ENCODE measurements around the gene RGS6. TPM values are rescaled to one million over a fixed set of nuclear protein-coding genes. Genes with fewer than 3 reads are reported as not detected.

The RGS6 gene
- total and polyA plus RNA-seq, 4 donors: 0.06 to 5.3 (median 0.17) TPM; not detected in 1

DNA sequence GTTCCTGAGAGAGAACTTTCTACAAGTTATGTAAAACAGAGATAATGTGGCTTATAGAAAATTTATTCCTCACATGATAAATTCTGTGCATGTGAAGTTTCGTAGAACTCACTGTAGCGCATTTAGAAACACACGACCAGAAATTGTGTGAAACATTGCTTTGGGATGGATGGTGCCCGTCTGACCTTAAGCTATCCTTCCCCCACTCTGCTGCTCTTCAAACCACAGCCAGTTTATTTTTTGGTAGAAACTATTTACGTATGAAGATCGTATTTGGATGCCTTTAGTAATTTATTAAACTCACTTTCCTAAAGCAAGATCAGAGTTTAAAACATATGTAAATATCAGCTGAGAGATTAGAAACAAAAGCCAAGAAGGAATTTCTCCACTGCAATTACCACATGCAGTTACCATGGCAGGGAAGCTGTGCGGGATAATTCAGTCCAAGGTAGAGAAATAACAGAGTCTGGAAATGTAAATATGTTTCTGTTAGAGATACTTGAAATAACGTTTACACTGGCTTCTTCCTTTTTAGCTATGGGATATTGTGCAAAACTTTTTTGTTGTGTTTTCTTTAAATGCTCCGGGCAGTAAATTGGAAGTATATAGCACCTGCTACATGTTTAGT is 382.7 kb downstream of the RGS6 start (continued):
- TF ChIP-seq, protein P1, sequence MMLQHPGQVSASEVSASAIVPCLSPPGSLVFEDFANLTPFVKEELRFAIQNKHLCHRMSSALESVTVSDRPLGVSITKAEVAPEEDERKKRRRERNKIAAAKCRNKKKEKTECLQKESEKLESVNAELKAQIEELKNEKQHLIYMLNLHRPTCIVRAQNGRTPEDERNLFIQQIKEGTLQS (IDR thresholded peaks at IDR 0.05): no peak
- TF ChIP-seq SP1 (IDR thresholded peaks at IDR 0.05): no peak
- no peak for TF ChIP-seq FOXA1 (IDR thresholded peaks at IDR 0.05)

DNA sequence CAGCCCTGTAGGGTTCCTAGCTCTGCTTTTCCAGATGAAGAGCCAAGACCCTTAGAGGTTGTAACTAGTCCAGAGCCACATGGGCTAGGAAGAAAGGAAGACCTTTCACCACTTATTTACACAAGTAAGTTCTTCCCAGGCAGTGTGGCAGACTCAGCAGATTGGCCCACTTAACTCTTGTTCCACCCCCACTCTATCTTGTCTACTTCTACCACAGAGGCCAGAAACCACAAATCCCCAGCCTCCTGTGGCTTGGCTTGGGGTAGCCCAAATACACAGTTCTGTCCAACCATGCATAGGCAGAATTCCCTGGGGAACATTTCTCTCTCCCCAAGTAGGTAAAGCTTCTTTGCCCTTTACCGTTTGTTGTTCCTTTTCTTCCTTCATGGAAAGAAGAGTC is 383.5 kb downstream of the RGS6 start:
- Histone ChIP-seq H3K27ac (ENCODE audit: low read depth in 1 of 2, low read length in 2 of 2) (no peak overlapping the region), H3K9me3 (ENCODE audit: control insufficient read depth in 4 of 4, low read length in 3 of 4) (peaks cover 0 to 3% (median 0%) of the 10 kb centered on the region in 4 donors), H3K4me3 (ENCODE audit: low read depth in 1 of 3, low read length in 3 of 3) (no peak overlapping the region), H3K4me1 (ENCODE audit: control insufficient read depth in 4 of 4, insufficient read depth in 4 of 4, low read length in 3 of 4) (no peaks in the 10 kb centered on the region), H3K36me3 (ENCODE audit: control insufficient read depth in 4 of 4, insufficient read depth in 3 of 4, low read depth in 1 of 4, low read length in 3 of 4) (no peaks in the 10 kb centered on the region), H3K9ac (ENCODE audit: low read depth in 1 of 2, low read length in 2 of 2) (no peak overlapping the region), H3K27me3 (ENCODE audit: control insufficient read depth in 4 of 4, insufficient read depth in 4 of 4, low read length in 3 of 4) (peaks cover 0 to 3% (median 0%) of the 10 kb centered on the region in 4 donors)
- WGBS: 88% methylated on average over 1 of the region's 1 CpG
- no peak for TF ChIP-seq RAD21 (IDR thresholded peaks at IDR 0.05)
- TF ChIP-seq FOXA2 (IDR thresholded peaks at IDR 0.05): no peak
- no peak for TF ChIP-seq SP1 (IDR thresholded peaks at IDR 0.05)
- TF ChIP-seq NR2F2 (IDR thresholded peaks at IDR 0.05): no peak
- TF ChIP-seq, protein P2, sequence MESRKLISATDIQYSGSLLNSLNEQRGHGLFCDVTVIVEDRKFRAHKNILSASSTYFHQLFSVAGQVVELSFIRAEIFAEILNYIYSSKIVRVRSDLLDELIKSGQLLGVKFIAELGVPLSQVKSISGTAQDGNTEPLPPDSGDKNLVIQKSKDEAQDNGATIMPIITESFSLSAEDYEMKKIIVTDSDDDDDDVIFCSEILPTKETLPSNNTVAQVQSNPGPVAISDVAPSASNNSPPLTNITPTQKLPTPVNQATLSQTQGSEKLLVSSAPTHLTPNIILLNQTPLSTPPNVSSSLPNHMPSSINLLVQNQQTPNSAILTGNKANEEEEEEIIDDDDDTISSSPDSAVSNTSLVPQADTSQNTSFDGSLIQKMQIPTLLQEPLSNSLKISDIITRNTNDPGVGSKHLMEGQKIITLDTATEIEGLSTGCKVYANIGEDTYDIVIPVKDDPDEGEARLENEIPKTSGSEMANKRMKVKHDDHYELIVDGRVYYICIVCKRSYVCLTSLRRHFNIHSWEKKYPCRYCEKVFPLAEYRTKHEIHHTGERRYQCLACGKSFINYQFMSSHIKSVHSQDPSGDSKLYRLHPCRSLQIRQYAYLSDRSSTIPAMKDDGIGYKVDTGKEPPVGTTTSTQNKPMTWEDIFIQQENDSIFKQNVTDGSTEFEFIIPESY (IDR thresholded peaks at IDR 0.05): no peak
- no peak for TF ChIP-seq HNF4A (conservative IDR thresholded peaks at IDR 0.05)
- TF ChIP-seq FOXA1 (IDR thresholded peaks at IDR 0.05): no peak
- TF ChIP-seq, protein P3, sequence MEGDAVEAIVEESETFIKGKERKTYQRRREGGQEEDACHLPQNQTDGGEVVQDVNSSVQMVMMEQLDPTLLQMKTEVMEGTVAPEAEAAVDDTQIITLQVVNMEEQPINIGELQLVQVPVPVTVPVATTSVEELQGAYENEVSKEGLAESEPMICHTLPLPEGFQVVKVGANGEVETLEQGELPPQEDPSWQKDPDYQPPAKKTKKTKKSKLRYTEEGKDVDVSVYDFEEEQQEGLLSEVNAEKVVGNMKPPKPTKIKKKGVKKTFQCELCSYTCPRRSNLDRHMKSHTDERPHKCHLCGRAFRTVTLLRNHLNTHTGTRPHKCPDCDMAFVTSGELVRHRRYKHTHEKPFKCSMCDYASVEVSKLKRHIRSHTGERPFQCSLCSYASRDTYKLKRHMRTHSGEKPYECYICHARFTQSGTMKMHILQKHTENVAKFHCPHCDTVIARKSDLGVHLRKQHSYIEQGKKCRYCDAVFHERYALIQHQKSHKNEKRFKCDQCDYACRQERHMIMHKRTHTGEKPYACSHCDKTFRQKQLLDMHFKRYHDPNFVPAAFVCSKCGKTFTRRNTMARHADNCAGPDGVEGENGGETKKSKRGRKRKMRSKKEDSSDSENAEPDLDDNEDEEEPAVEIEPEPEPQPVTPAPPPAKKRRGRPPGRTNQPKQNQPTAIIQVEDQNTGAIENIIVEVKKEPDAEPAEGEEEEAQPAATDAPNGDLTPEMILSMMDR (IDR thresholded peaks at IDR 0.05; ENCODE audit: low read depth, low read length, missing input control): no peak
- no peak for TF ChIP-seq HNF4G (IDR thresholded peaks at IDR 0.05)
- TF ChIP-seq, protein P4, sequence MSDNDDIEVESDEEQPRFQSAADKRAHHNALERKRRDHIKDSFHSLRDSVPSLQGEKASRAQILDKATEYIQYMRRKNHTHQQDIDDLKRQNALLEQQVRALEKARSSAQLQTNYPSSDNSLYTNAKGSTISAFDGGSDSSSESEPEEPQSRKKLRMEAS (IDR thresholded peaks at IDR 0.05): no peak
- TF ChIP-seq GABPA (IDR thresholded peaks at IDR 0.05 in 1 of 2, conservative IDR thresholded peaks at IDR 0.05 in 1 of 2): no peak
- DNase-seq (ENCODE audit: low spot score): no peak

DNA sequence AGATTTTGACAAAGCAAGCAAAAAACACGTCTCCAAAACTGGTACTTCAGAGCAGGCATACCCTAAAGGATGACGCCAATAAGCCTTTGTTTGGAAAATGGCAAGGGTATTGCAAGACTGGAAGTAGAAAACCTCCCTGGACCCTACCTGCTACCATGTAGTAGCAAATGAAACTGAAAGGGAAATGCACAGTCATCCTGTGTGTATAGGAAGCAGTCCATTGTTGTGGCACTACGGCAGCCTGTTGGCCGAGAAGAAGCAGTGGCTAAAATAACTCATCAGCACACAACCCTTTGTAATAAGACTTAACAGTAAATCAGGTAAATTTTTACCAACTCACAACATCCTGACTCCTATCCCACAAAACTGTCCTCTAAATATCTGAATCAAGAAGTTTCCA is 386.4 kb downstream of the RGS6 start:
- TF ChIP-seq SP1 (IDR thresholded peaks at IDR 0.05) (no peak), YY1 (IDR thresholded peaks at IDR 0.05) (no peak), FOXA1 (IDR thresholded peaks at IDR 0.05) (no peak), GABPA (IDR thresholded peaks at IDR 0.05 in 1 of 2, conservative IDR thresholded peaks at IDR 0.05 in 1 of 2) (no peak), HNF4A (conservative IDR thresholded peaks at IDR 0.05) (no peak), RAD21 (IDR thresholded peaks at IDR 0.05) (no peak), HNF4G (IDR thresholded peaks at IDR 0.05) (no peak), FOXA2 (IDR thresholded peaks at IDR 0.05) (no peak), EGR1 (IDR thresholded peaks at IDR 0.05; ENCODE audit: low read depth in 2 of 2) (no peak), NR2F2 (IDR thresholded peaks at IDR 0.05) (no peak), JUND (IDR thresholded peaks at IDR 0.05) (no peak)
- TF ChIP-seq, protein P1 (IDR thresholded peaks at IDR 0.05): no peak
- TF ChIP-seq, protein P5, sequence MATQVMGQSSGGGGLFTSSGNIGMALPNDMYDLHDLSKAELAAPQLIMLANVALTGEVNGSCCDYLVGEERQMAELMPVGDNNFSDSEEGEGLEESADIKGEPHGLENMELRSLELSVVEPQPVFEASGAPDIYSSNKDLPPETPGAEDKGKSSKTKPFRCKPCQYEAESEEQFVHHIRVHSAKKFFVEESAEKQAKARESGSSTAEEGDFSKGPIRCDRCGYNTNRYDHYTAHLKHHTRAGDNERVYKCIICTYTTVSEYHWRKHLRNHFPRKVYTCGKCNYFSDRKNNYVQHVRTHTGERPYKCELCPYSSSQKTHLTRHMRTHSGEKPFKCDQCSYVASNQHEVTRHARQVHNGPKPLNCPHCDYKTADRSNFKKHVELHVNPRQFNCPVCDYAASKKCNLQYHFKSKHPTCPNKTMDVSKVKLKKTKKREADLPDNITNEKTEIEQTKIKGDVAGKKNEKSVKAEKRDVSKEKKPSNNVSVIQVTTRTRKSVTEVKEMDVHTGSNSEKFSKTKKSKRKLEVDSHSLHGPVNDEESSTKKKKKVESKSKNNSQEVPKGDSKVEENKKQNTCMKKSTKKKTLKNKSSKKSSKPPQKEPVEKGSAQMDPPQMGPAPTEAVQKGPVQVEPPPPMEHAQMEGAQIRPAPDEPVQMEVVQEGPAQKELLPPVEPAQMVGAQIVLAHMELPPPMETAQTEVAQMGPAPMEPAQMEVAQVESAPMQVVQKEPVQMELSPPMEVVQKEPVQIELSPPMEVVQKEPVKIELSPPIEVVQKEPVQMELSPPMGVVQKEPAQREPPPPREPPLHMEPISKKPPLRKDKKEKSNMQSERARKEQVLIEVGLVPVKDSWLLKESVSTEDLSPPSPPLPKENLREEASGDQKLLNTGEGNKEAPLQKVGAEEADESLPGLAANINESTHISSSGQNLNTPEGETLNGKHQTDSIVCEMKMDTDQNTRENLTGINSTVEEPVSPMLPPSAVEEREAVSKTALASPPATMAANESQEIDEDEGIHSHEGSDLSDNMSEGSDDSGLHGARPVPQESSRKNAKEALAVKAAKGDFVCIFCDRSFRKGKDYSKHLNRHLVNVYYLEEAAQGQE (IDR thresholded peaks at IDR 0.05): no peak
- TF ChIP-seq, protein P4 (IDR thresholded peaks at IDR 0.05): no peak

More for the DNA sequence above, 386.4 kb downstream of the RGS6 start:
- H3K27me3 ChIP-seq (ENCODE audit: control insufficient read depth in 4 of 4, insufficient read depth in 4 of 4, low read length in 3 of 4): peaks cover 0 to 3% (median 0%) of the 10 kb centered on the region in 4 donors
- H3K4me1 ChIP-seq (ENCODE audit: control insufficient read depth in 4 of 4, insufficient read depth in 4 of 4, low read length in 3 of 4): no peaks in the 10 kb centered on the region
- WGBS: 70% methylated on average over 4 of the region's 4 CpGs
- no peaks in the 10 kb centered on the region for H3K36me3 ChIP-seq (ENCODE audit: control insufficient read depth in 4 of 4, insufficient read depth in 3 of 4, low read depth in 1 of 4, low read length in 3 of 4)
- no peak for DNase-seq (ENCODE audit: low spot score)
- H3K27ac ChIP-seq (ENCODE audit: low read depth in 1 of 2, low read length in 2 of 2): no peak overlapping the region
- H3K9me3 ChIP-seq (ENCODE audit: control insufficient read depth in 4 of 4, low read length in 3 of 4): peaks cover 0 to 3% (median 0%) of the 10 kb centered on the region in 4 donors
- H3K4me3 ChIP-seq (ENCODE audit: low read depth in 1 of 3, low read length in 3 of 3): no peak overlapping the region
- H3K9ac ChIP-seq (ENCODE audit: low read depth in 1 of 2, low read length in 2 of 2): no peak overlapping the region
